HEK293 (cell line): Measurements from ENCODE around the gene BCLAF1.

Source experiments
- FEZF1 ChIP-seq: fragments of 450-650 bp; formaldehyde crosslinking; IDR thresholded peaks from 2 replicates; pipeline ENCODE4 v1.5.1; 2016; ENCODE audit warnings: missing biosample characterization, missing genetic modification characterization
- GFI1B ChIP-seq: fragments of 450-650 bp; formaldehyde crosslinking; IDR thresholded peaks from 2 replicates; pipeline ENCODE4 v1.5.1; 2016; ENCODE audit warnings: missing biosample characterization, missing genetic modification characterization
- IKZF3 ChIP-seq: fragments of 450-650 bp; IDR thresholded peaks from 2 replicates; pipeline ENCODE4 v1.5.0; 2018; ENCODE audit warnings: missing biosample characterization, mild to moderate bottlenecking, missing genetic modification characterization, moderate library complexity
- OSR2 ChIP-seq: fragments of 450-650 bp; formaldehyde crosslinking; IDR thresholded peaks from 2 replicates; pipeline ENCODE4 v1.5.1; 2016; ENCODE audit warnings: missing biosample characterization, missing genetic modification characterization
- WT1 ChIP-seq: fragments of 450-650 bp; formaldehyde crosslinking; IDR thresholded peaks from 2 replicates; pipeline ENCODE4 v1.5.1; 2016; ENCODE audit warnings: missing biosample characterization, missing genetic modification characterization
- ZBTB1 ChIP-seq: fragments of 450-650 bp; formaldehyde crosslinking; IDR thresholded peaks from 2 replicates; pipeline ENCODE4 v1.5.1; 2016; ENCODE audit warnings: missing biosample characterization, missing genetic modification characterization
- ZEB2 ChIP-seq: fragments of 450-650 bp; formaldehyde crosslinking; IDR thresholded peaks from 2 replicates; pipeline ENCODE4 v1.5.1; 2016; ENCODE audit warnings: missing biosample characterization, missing genetic modification characterization
- ZNF366 ChIP-seq: fragments of 450-650 bp; formaldehyde crosslinking; conservative IDR thresholded peaks from 2 replicates; pipeline ENCODE4 v1.5.1; 2016; ENCODE audit warnings: missing biosample characterization, missing genetic modification characterization
- ZNF600 ChIP-seq: fragments of 450-650 bp; formaldehyde crosslinking; IDR thresholded peaks from 2 replicates; pipeline ENCODE4 v1.5.1; 2016; ENCODE audit warnings: missing biosample characterization, missing genetic modification characterization
- ZNF621 ChIP-seq: fragments of 450-650 bp; formaldehyde crosslinking; IDR thresholded peaks from 2 replicates; pipeline ENCODE4 v1.5.1; 2017; ENCODE audit warnings: missing biosample characterization, missing genetic modification characterization
- ZNF623 ChIP-seq: fragments of 450-650 bp; formaldehyde crosslinking; IDR thresholded peaks from 2 replicates; pipeline ENCODE4 v1.5.1; 2016; ENCODE audit warnings: missing biosample characterization, missing genetic modification characterization
- ZNF837 ChIP-seq: fragments of 450-650 bp; formaldehyde crosslinking; IDR thresholded peaks from 2 replicates; pipeline ENCODE4 v1.5.1; 2016; ENCODE audit warnings: missing biosample characterization, missing genetic modification characterization
- TF ChIP-seq, protein P1 (sequence below): fragments of 450-650 bp; formaldehyde crosslinking; IDR thresholded peaks from 2 replicates; pipeline ENCODE4 v1.5.1; 2017; ENCODE audit warnings: missing biosample characterization, missing genetic modification characterization
- TF ChIP-seq, protein P2 (sequence below): fragments of 450-650 bp; formaldehyde crosslinking; IDR thresholded peaks from 2 replicates; pipeline ENCODE4 v1.5.1; 2016; ENCODE audit warnings: missing biosample characterization, missing genetic modification characterization
- TF ChIP-seq, protein P3 (sequence below): fragments of 450-650 bp; formaldehyde crosslinking; IDR thresholded peaks from 2 replicates; pipeline ENCODE4 v1.5.1; 2016; ENCODE audit warnings: missing biosample characterization, missing genetic modification characterization
- TF ChIP-seq, protein P4 (sequence below): fragments of 450-650 bp; formaldehyde crosslinking; IDR thresholded peaks from 2 replicates; pipeline ENCODE4 v1.5.1; 2016; ENCODE audit warnings: missing biosample characterization, missing genetic modification characterization
- TF ChIP-seq, protein P5 (sequence below): fragments of 450-650 bp; formaldehyde crosslinking; IDR thresholded peaks from 2 replicates; pipeline ENCODE4 v1.5.1; 2016; ENCODE audit warnings: missing biosample characterization, missing genetic modification characterization
- TF ChIP-seq, protein P6 (sequence below): fragments of 450-650 bp; formaldehyde crosslinking; IDR thresholded peaks from 2 replicates; pipeline ENCODE4 v1.5.1; 2016; ENCODE audit warnings: missing biosample characterization, missing genetic modification characterization
- TF ChIP-seq, protein P7 (sequence below): fragments of 450-650 bp; formaldehyde crosslinking; IDR thresholded peaks from 2 replicates; pipeline ENCODE4 v1.5.1; 2016; ENCODE audit warnings: missing biosample characterization, missing genetic modification characterization
- TF ChIP-seq, protein P8 (sequence below): fragments of 450-650 bp; formaldehyde crosslinking; IDR thresholded peaks from 2 replicates; pipeline ENCODE4 v1.5.1; 2017; ENCODE audit warnings: missing biosample characterization, missing genetic modification characterization

The BCLAF1 gene

DNA sequence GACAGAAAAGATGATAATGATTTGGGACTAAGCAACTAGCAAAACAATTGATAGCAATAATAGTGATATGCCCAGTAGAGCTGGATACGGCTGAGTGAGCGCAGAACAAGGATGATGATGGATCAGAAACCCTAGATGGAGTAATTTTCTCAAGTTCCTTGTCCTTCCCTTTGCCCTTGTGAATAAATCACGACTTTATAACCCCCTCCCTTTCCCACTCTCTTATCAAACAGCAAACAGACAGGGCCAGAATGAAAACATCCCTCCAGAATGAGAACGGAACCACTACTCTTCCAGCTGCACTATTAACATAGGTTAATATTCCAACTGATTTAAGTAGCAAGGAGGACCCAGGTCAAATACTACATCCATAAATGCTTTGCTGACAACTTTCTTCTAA is 38.3 kb downstream of the BCLAF1 start (continued):
- TF ChIP-seq, protein P1, sequence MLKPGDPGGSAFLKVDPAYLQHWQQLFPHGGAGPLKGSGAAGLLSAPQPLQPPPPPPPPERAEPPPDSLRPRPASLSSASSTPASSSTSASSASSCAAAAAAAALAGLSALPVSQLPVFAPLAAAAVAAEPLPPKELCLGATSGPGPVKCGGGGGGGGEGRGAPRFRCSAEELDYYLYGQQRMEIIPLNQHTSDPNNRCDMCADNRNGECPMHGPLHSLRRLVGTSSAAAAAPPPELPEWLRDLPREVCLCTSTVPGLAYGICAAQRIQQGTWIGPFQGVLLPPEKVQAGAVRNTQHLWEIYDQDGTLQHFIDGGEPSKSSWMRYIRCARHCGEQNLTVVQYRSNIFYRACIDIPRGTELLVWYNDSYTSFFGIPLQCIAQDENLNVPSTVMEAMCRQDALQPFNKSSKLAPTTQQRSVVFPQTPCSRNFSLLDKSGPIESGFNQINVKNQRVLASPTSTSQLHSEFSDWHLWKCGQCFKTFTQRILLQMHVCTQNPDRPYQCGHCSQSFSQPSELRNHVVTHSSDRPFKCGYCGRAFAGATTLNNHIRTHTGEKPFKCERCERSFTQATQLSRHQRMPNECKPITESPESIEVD (tag by site-specific recombination): peak; percentile 5; the same call in 1 of the 2 replicates
- TF ChIP-seq GFI1B (tag by site-specific recombination) (peak; percentile 67), IKZF3 (tag by site-specific recombination) (no peak), ZBTB1 (tag by site-specific recombination) (no peak), ZNF623 (tag by site-specific recombination) (no peak), ZNF366 (tag by site-specific recombination) (peak; percentile 44; the same call in 1 of the 2 replicates), WT1 (tag by site-specific recombination) (peak; percentile 82), ZNF621 (no peak), ZNF837 (tag by site-specific recombination) (no peak), ZNF600 (tag by site-specific recombination) (peak; percentile 93), FEZF1 (tag by site-specific recombination) (peak; percentile 16; the same call in 1 of the 2 replicates), ZEB2 (tag by site-specific recombination) (peak; percentile 26; the same call in 1 of the 2 replicates), OSR2 (tag by site-specific recombination) (peak; percentile 57)
- TF ChIP-seq, protein P2, sequence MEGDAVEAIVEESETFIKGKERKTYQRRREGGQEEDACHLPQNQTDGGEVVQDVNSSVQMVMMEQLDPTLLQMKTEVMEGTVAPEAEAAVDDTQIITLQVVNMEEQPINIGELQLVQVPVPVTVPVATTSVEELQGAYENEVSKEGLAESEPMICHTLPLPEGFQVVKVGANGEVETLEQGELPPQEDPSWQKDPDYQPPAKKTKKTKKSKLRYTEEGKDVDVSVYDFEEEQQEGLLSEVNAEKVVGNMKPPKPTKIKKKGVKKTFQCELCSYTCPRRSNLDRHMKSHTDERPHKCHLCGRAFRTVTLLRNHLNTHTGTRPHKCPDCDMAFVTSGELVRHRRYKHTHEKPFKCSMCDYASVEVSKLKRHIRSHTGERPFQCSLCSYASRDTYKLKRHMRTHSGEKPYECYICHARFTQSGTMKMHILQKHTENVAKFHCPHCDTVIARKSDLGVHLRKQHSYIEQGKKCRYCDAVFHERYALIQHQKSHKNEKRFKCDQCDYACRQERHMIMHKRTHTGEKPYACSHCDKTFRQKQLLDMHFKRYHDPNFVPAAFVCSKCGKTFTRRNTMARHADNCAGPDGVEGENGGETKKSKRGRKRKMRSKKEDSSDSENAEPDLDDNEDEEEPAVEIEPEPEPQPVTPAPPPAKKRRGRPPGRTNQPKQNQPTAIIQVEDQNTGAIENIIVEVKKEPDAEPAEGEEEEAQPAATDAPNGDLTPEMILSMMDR (tag by site-specific recombination): no peak
- TF ChIP-seq, protein P3, sequence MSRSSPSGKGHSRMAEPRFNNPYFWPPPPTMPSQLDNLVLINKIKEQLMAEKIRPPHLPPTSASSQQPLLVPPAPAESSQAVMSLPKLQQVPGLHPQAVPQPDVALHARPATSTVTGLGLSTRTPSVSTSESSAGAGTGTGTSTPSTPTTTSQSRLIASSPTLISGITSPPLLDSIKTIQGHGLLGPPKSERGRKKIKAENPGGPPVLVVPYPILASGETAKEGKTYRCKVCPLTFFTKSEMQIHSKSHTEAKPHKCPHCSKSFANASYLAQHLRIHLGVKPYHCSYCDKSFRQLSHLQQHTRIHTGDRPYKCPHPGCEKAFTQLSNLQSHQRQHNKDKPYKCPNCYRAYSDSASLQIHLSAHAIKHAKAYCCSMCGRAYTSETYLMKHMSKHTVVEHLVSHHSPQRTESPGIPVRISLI (tag by site-specific recombination): no peak
- TF ChIP-seq, protein P4, sequence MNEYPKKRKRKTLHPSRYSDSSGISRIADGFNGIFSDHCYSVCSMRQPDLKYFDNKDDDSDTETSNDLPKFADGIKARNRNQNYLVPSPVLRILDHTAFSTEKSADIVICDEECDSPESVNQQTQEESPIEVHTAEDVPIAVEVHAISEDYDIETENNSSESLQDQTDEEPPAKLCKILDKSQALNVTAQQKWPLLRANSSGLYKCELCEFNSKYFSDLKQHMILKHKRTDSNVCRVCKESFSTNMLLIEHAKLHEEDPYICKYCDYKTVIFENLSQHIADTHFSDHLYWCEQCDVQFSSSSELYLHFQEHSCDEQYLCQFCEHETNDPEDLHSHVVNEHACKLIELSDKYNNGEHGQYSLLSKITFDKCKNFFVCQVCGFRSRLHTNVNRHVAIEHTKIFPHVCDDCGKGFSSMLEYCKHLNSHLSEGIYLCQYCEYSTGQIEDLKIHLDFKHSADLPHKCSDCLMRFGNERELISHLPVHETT: peak; percentile 52; the same call in 1 of the 2 replicates
- TF ChIP-seq, protein P5, sequence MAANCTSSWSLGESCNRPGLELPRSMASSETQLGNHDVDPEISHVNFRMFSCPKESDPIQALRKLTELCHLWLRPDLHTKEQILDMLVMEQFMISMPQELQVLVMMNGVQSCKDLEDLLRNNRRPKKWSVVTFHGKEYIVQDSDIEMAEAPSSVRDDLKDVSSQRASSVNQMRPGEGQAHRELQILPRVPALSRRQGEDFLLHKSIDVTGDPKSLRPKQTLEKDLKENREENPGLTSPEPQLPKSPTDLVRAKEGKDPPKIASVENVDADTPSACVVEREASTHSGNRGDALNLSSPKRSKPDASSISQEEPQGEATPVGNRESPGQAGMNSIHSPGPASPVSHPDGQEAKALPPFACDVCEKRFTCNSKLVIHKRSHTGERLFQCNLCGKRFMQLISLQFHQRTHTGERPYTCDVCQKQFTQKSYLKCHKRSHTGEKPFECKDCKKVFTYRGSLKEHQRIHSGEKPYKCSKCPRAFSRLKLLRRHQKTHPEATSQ: no peak
- TF ChIP-seq, protein P6, sequence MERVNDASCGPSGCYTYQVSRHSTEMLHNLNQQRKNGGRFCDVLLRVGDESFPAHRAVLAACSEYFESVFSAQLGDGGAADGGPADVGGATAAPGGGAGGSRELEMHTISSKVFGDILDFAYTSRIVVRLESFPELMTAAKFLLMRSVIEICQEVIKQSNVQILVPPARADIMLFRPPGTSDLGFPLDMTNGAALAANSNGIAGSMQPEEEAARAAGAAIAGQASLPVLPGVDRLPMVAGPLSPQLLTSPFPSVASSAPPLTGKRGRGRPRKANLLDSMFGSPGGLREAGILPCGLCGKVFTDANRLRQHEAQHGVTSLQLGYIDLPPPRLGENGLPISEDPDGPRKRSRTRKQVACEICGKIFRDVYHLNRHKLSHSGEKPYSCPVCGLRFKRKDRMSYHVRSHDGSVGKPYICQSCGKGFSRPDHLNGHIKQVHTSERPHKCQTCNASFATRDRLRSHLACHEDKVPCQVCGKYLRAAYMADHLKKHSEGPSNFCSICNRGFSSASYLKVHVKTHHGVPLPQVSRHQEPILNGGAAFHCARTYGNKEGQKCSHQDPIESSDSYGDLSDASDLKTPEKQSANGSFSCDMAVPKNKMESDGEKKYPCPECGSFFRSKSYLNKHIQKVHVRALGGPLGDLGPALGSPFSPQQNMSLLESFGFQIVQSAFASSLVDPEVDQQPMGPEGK: peak; percentile 47; the same call in 1 of the 2 replicates
- TF ChIP-seq, protein P7, sequence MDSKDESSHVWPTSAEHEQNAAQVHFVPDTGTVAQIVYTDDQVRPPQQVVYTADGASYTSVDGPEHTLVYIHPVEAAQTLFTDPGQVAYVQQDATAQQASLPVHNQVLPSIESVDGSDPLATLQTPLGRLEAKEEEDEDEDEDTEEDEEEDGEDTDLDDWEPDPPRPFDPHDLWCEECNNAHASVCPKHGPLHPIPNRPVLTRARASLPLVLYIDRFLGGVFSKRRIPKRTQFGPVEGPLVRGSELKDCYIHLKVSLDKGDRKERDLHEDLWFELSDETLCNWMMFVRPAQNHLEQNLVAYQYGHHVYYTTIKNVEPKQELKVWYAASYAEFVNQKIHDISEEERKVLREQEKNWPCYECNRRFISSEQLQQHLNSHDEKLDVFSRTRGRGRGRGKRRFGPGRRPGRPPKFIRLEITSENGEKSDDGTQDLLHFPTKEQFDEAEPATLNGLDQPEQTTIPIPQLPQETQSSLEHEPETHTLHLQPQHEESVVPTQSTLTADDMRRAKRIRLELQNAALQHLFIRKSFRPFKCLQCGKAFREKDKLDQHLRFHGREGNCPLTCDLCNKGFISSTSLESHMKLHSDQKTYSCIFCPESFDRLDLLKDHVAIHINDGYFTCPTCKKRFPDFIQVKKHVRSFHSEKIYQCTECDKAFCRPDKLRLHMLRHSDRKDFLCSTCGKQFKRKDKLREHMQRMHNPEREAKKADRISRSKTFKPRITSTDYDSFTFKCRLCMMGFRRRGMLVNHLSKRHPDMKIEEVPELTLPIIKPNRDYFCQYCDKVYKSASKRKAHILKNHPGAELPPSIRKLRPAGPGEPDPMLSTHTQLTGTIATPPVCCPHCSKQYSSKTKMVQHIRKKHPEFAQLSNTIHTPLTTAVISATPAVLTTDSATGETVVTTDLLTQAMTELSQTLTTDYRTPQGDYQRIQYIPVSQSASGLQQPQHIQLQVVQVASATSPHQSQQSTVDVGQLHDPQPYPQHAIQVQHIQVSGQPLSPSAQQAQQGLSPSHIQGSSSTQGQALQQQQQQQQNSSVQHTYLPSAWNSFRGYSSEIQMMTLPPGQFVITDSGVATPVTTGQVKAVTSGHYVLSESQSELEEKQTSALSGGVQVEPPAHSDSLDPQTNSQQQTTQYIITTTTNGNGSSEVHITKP (tag by site-specific recombination): 0 out of 2 replicates have a peak, but pooled peaks have one; percentile 16
- TF ChIP-seq, protein P8, sequence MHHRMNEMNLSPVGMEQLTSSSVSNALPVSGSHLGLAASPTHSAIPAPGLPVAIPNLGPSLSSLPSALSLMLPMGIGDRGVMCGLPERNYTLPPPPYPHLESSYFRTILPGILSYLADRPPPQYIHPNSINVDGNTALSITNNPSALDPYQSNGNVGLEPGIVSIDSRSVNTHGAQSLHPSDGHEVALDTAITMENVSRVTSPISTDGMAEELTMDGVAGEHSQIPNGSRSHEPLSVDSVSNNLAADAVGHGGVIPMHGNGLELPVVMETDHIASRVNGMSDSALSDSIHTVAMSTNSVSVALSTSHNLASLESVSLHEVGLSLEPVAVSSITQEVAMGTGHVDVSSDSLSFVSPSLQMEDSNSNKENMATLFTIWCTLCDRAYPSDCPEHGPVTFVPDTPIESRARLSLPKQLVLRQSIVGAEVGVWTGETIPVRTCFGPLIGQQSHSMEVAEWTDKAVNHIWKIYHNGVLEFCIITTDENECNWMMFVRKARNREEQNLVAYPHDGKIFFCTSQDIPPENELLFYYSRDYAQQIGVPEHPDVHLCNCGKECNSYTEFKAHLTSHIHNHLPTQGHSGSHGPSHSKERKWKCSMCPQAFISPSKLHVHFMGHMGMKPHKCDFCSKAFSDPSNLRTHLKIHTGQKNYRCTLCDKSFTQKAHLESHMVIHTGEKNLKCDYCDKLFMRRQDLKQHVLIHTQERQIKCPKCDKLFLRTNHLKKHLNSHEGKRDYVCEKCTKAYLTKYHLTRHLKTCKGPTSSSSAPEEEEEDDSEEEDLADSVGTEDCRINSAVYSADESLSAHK (tag by site-specific recombination): 0 out of 2 replicates have a peak, but pooled peaks have one; percentile 22
